OCI-LY1 (cell line): ENCODE measurements around the gene ANKRD2.

Experiments used
- CTCF ChIP-seq: fragments of 200-600 bp; sonication (generic), shearing (Covaris generic); IDR thresholded peaks from 2 replicates; pipeline ENCODE4 v1.5.1; 2017; ENCODE audit warnings: mild to moderate bottlenecking, antibody characterized with exemption, low read length, moderate library complexity, mixed read lengths
- EZH2 ChIP-seq: fragments of 200-600 bp; sonication (generic), shearing (Covaris generic); IDR thresholded peaks from 2 replicates; pipeline ENCODE4 v1.8.0; 2017; ENCODE audit warnings: borderline replicate concordance, mixed run types, mild to moderate bottlenecking, antibody characterized with exemption, low read length, moderate library complexity, mixed read lengths

- no peak for TF ChIP-seq CTCF
- TF ChIP-seq EZH2 = no peak
These were observed 38.7 kb upstream of the ANKRD2 start for GRCh38 chr10:97533888-97534287.
